ENCODE results near the gene ARL4A. TPM values are rescaled to one million over a fixed set of nuclear protein-coding genes. Genes with fewer than 3 reads are reported as not detected.

The ARL4A gene
- total RNA-seq, 1 experiment from 2014 or later, result 39.4 TPM

DNA sequence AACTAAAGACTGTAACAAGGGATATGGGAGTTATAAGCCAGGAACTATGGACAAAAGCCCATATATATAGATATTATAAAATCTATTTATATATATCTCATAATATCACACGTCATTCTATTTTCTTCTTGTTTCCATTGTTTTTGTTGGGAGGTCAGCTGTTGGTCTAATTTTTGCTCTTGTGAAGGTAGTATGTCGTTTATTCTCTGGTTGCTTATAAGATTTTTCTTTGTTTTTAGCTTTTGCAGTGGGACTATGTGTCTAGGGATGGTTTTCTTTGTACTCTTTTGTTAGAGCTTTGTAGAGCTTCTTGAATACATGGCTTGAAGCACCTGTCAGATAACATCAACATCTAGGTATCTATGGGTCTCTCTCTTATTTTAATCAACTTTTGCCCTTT is 14.0 kb downstream of the ARL4A start:
- H3K9me3 Mint-ChIP-seq, result peaks cover 18 to 20% of the 10 kb centered on the region in 2 experiments
- DNase-seq, result no peak
- H2BK12ac ChIP-seq (ENCODE audit: insufficient read length, low read depth, low read length), result no peak overlapping the region
- no peak overlapping the region for H3K56ac ChIP-seq (ENCODE audit: insufficient read length, low read depth, low read length)
- no peak overlapping the region for H3K23ac ChIP-seq (ENCODE audit: insufficient read length, low read depth, low read length)
- no peaks in the 10 kb centered on the region for H4K20me1 ChIP-seq (ENCODE audit: control insufficient read depth, insufficient read depth, insufficient read length)
- H2AK5ac ChIP-seq (ENCODE audit: insufficient read length, low read length), result no peak overlapping the region
- no peak overlapping the region for H2BK120ac ChIP-seq (ENCODE audit: low read depth, low read length, poor library complexity, severe bottlenecking)
- no peak overlapping the region for H3K9ac ChIP-seq (ENCODE audit: extremely low read depth, insufficient read length, low read length)
- no peak overlapping the region for H3K4ac ChIP-seq (ENCODE audit: low read depth, low read length)
- H3K79me1 ChIP-seq (ENCODE audit: insufficient read depth, low read depth, low read length, poor library complexity, severe bottlenecking), result no peaks in the 10 kb centered on the region
- H4K8ac ChIP-seq (replicated peaks; ENCODE audit: insufficient read length, low read depth, low read length), result no peak overlapping the region
- no peak overlapping the region for H3T11ph ChIP-seq (ENCODE audit: low read length)
- no CpG with 5 or more reads among the region's 2 CpGs for WGBS (ENCODE audit: extremely low coverage, insufficient read length, low lambda C conversion rate)
- no peak overlapping the region for H3K27ac Mint-ChIP-seq
- H2BK20ac ChIP-seq (ENCODE audit: low read depth, low read length, poor library complexity, severe bottlenecking), result no peak overlapping the region
- no peak overlapping the region for H2BK15ac ChIP-seq (ENCODE audit: low read depth, low read length)
- no peaks in the 10 kb centered on the region for H3K23me2 ChIP-seq (ENCODE audit: insufficient read length, low read depth, low read length, poor library complexity, severe bottlenecking)
- H3K36me3 Mint-ChIP-seq (ENCODE audit: insufficient read depth in 1 of 3, low read depth in 3 of 3), result peaks cover 19 to 34% (median 20%) of the 10 kb centered on the region in 3 experiments
- H4K91ac ChIP-seq (ENCODE audit: insufficient read length, low read depth, low read length), result no peak overlapping the region
- no peak overlapping the region for H2AFZ ChIP-seq (ENCODE audit: low read length)
- H3K4me1 ChIP-seq (ENCODE audit: insufficient read depth, low read length), result no peaks in the 10 kb centered on the region
- H3K27me3 ChIP-seq (ENCODE audit: insufficient read depth, low read length), result no peaks in the 10 kb centered on the region
- no peaks in the 10 kb centered on the region for H3K79me2 ChIP-seq (ENCODE audit: insufficient read depth, low read length)
- H3K4me2 ChIP-seq (ENCODE audit: insufficient read depth, insufficient read length, low read length), result no peak overlapping the region
- H3K14ac ChIP-seq (ENCODE audit: insufficient read depth, low read length), result no peak overlapping the region
- no peak overlapping the region for H3K27ac ChIP-seq (ENCODE audit: insufficient read length, low read depth, low read length)
- H3K9me3 ChIP-seq (ENCODE audit: control insufficient read depth, low read depth, low read length), result no peaks in the 10 kb centered on the region
- no peaks in the 10 kb centered on the region for H3K27me3 Mint-ChIP-seq (ENCODE audit: low read depth)
- peaks cover 0 to 3% of the 10 kb centered on the region in 2 experiments; a peak in 2 of 4 replicates for H3K4me1 Mint-ChIP-seq
- no peak overlapping the region for H2BK5ac ChIP-seq (ENCODE audit: insufficient read length, low read length)
- no peak overlapping the region for H3K4me3 Mint-ChIP-seq
- TF ChIP-seq, protein P1, sequence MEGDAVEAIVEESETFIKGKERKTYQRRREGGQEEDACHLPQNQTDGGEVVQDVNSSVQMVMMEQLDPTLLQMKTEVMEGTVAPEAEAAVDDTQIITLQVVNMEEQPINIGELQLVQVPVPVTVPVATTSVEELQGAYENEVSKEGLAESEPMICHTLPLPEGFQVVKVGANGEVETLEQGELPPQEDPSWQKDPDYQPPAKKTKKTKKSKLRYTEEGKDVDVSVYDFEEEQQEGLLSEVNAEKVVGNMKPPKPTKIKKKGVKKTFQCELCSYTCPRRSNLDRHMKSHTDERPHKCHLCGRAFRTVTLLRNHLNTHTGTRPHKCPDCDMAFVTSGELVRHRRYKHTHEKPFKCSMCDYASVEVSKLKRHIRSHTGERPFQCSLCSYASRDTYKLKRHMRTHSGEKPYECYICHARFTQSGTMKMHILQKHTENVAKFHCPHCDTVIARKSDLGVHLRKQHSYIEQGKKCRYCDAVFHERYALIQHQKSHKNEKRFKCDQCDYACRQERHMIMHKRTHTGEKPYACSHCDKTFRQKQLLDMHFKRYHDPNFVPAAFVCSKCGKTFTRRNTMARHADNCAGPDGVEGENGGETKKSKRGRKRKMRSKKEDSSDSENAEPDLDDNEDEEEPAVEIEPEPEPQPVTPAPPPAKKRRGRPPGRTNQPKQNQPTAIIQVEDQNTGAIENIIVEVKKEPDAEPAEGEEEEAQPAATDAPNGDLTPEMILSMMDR (conservative IDR thresholded peaks at IDR 0.05), result no peak
- no peak overlapping the region for H3K18ac ChIP-seq (ENCODE audit: insufficient read length, low read depth, low read length)
- H4K5ac ChIP-seq (ENCODE audit: insufficient read length, low read depth, low read length), result no peak overlapping the region

Measured in H9 (cell line).